ENCODE results near the gene CD8A. TPM values are rescaled to one million over a fixed set of nuclear protein-coding genes. Genes with fewer than 3 reads are reported as not detected.

Gene CD8A
- polyA plus RNA-seq, 1 of the 3 experiments (the other 2 are of a cell fraction), result 0.05 TPM

- Histone ChIP-seq H3K9ac (no peak overlapping the region), H3K4me1 (ENCODE audit: control insufficient read depth in 1 of 2, insufficient read depth in 2 of 2, low read depth in 1 of 2, low read length in 1 of 2) (no peaks in the 10 kb centered on the region), H2AFZ (ENCODE audit: low read depth) (no peak overlapping the region), H4K20me1 (ENCODE audit: insufficient read depth) (no peaks in the 10 kb centered on the region), H3K36me3 (replicated peaks in 1 of 2; ENCODE audit: control insufficient read depth in 1 of 2, insufficient read depth in 2 of 2, low read length in 1 of 2) (peaks cover 11 to 46% of the 10 kb centered on the region in 2 experiments), H3F3A (replicated peaks; ENCODE audit: insufficient read depth) (no peaks in the 10 kb centered on the region), H3K4me2 (no peak overlapping the region), H3K9me2 (no peaks in the 10 kb centered on the region), H3K27me3 (ENCODE audit: insufficient read depth) (no peaks in the 10 kb centered on the region), H3K27ac (ENCODE audit: low read depth in 2 of 2, low read length in 1 of 2) (no peak overlapping the region), H3K4me3 (ENCODE audit: low read depth in 2 of 2, low read length in 1 of 2) (no peak overlapping the region), H3K79me2 (ENCODE audit: insufficient read depth) (no peaks in the 10 kb centered on the region), H3K9me3 (no peaks in the 10 kb centered on the region)
- ChIA-PET POLR2A (no interaction called here), CTCF (interaction anchor here (1.2 kb wide), 1 partner anchor 10 kb away, joined by 3 read pairs; no protein-coding TSS in a partner anchor)
- WGBS (ENCODE audit: low lambda C conversion rate), result 61% methylated on average over 4 of the region's 4 CpGs
- no peak for DNase-seq
- no peak for TF ChIP-seq TCF12 (IDR thresholded peaks at IDR 0.05)
- TF ChIP-seq FOXJ3 (CRISPR knock-in tag; IDR thresholded peaks at IDR 0.05), result no peak
- no peak for TF ChIP-seq CHD2 (IDR thresholded peaks at IDR 0.05; ENCODE audit: low read length, partially characterized antibody)
- no peak for TF ChIP-seq GATA2 (CRISPR knock-in tag; IDR thresholded peaks at IDR 0.05)
- TF ChIP-seq FOSL2 (IDR thresholded peaks at IDR 0.05; ENCODE audit: borderline replicate concordance, low read depth), result no peak
- TF ChIP-seq ZBTB33 (IDR thresholded peaks at IDR 0.05; ENCODE audit: borderline replicate concordance, low read depth), result no peak
- no peak for TF ChIP-seq TEAD4 (IDR thresholded peaks at IDR 0.05; ENCODE audit: borderline replicate concordance, insufficient read depth)
- no peak for TF ChIP-seq SMC3 (IDR thresholded peaks at IDR 0.05; ENCODE audit: low read depth, low read length)
- no peak for TF ChIP-seq RXRA (IDR thresholded peaks at IDR 0.05; ENCODE audit: borderline replicate concordance, low read depth)
- no peak for TF ChIP-seq GABPA (IDR thresholded peaks at IDR 0.05; ENCODE audit: low read depth)
- TF ChIP-seq IRF3 (IDR thresholded peaks at IDR 0.05; ENCODE audit: low read depth, low read length), result no peak
- no peak for TF ChIP-seq FOXM1 (IDR thresholded peaks at IDR 0.05; ENCODE audit: low read depth)
- no peak for TF ChIP-seq MXI1 (IDR thresholded peaks at IDR 0.05; ENCODE audit: low read depth, low read length)
Observed at GRCh38 chr2:86775338-86775737, 15.4 kb downstream of the CD8A start.

GRCh38 chr2:86774862-86775261 lies 15.9 kb downstream of the CD8A start:
- Histone ChIP-seq H3F3A (replicated peaks; ENCODE audit: insufficient read depth) (no peaks in the 10 kb centered on the region), H3K9ac (no peak overlapping the region), H3K4me2 (no peak overlapping the region), H3K27ac (ENCODE audit: low read depth in 2 of 2, low read length in 1 of 2) (no peak overlapping the region), H2AFZ (ENCODE audit: low read depth) (no peak overlapping the region), H3K4me3 (ENCODE audit: low read depth in 2 of 2, low read length in 1 of 2) (no peak overlapping the region), H3K36me3 (replicated peaks in 1 of 2; ENCODE audit: control insufficient read depth in 1 of 2, insufficient read depth in 2 of 2, low read length in 1 of 2) (peaks cover 11 to 51% of the 10 kb centered on the region in 2 experiments), H3K27me3 (ENCODE audit: insufficient read depth) (no peaks in the 10 kb centered on the region), H3K9me2 (no peaks in the 10 kb centered on the region), H4K20me1 (ENCODE audit: insufficient read depth) (no peaks in the 10 kb centered on the region), H3K4me1 (ENCODE audit: control insufficient read depth in 1 of 2, insufficient read depth in 2 of 2, low read depth in 1 of 2, low read length in 1 of 2) (no peaks in the 10 kb centered on the region), H3K9me3 (no peaks in the 10 kb centered on the region), H3K79me2 (ENCODE audit: insufficient read depth) (no peaks in the 10 kb centered on the region)
- WGBS (ENCODE audit: low lambda C conversion rate), result 75% methylated on average over 5 of the region's 5 CpGs
- ChIA-PET POLR2A (no interaction called here), CTCF (interaction anchor here (1.2 kb wide), 1 partner anchor 10 kb away, joined by 3 read pairs; no protein-coding TSS in a partner anchor)
- DNase-seq, result no peak
- no peak for TF ChIP-seq SIN3A (IDR thresholded peaks at IDR 0.05; ENCODE audit: borderline replicate concordance, low read depth, low read length)
- no peak for TF ChIP-seq RCOR1 (IDR thresholded peaks at IDR 0.05; ENCODE audit: low read length)
- no peak for TF ChIP-seq GATA2 (CRISPR knock-in tag; IDR thresholded peaks at IDR 0.05)
- TF ChIP-seq ZBTB33 (IDR thresholded peaks at IDR 0.05; ENCODE audit: borderline replicate concordance, low read depth), result no peak
- no peak for TF ChIP-seq EZH2phosphoT487 (IDR thresholded peaks at IDR 0.05; ENCODE audit: borderline replicate concordance, low read depth)
- TF ChIP-seq CHD2 (IDR thresholded peaks at IDR 0.05; ENCODE audit: low read length, partially characterized antibody), result no peak
- TF ChIP-seq USF1 (IDR thresholded peaks at IDR 0.05; ENCODE audit: borderline replicate concordance, low read depth), result no peak
- no peak for TF ChIP-seq YY1 (IDR thresholded peaks at IDR 0.05; ENCODE audit: low read depth)
- TF ChIP-seq NRF1 (IDR thresholded peaks at IDR 0.05; ENCODE audit: low read depth, low read length), result no peak
- TF ChIP-seq RAD21 (IDR thresholded peaks at IDR 0.05; ENCODE audit: low read length), result no peak
- TF ChIP-seq EP300 (IDR thresholded peaks at IDR 0.05; ENCODE audit: borderline replicate concordance in 1 of 2, low read depth in 1 of 2, low read length in 1 of 2), result no peak
- no peak for TF ChIP-seq FOSL2 (IDR thresholded peaks at IDR 0.05; ENCODE audit: borderline replicate concordance, low read depth)
- TF ChIP-seq RXRA (IDR thresholded peaks at IDR 0.05; ENCODE audit: borderline replicate concordance, low read depth), result no peak
- TF ChIP-seq TCF12 (IDR thresholded peaks at IDR 0.05), result no peak
- no peak for TF ChIP-seq MAX (IDR thresholded peaks at IDR 0.05; ENCODE audit: low read depth)
